H1 (cell line): ENCODE results near the gene NOL9. TPM values are rescaled to one million over a fixed set of nuclear protein-coding genes. Genes with fewer than 3 reads are reported as not detected.

ENCODE experiments used
- CTCF ChIA-PET: fragments of 300-600 bp; sonication (Branson Sonifier 250); formaldehyde crosslinking; loops from one replicate; lab custom pipeline; 2021; ENCODE audit not compliant: partially characterized antibody; lab: Charles Lee
- POLR2A ChIA-PET: fragments of 300-600 bp; sonication (Branson Sonifier 250); formaldehyde crosslinking; loops from one replicate; lab custom pipeline; 2021; ENCODE audit warnings: inconsistent platforms; ENCODE audit not compliant: partially characterized antibody; lab: Charles Lee
- DNase-seq, 2 experiments: peaks; one replicate each; pipeline versions ENCODE4 v3.0.0 to v3.0.0-alpha.2; 2010 to 2022; ENCODE audit warnings: low spot score in 2 of 2, low read depth in 1 of 2, mixed read lengths in 1 of 2
- FAIRE-seq: peaks from 2 replicates; lab custom pipeline; 2011; peaks lifted over from hg19 to GRCh38; lab: Jason Lieb, UNC
- H2AFZ ChIP-seq: 2 replicates; pipeline ENCODE4 v1.8.1; 2012; ENCODE audit warnings: low read length, inconsistent platforms
- H2AK5ac ChIP-seq: 2 replicates; pipeline ENCODE4 v1.6.1; 2013; ENCODE audit warnings: low read depth, low read length
- H2BK120ac ChIP-seq: replicated peaks from 2 replicates; pipeline ENCODE3; 2013; ENCODE audit warnings: low read depth, low read length, inconsistent platforms
- H2BK12ac ChIP-seq: 2 replicates; pipeline ENCODE4 v1.6.1; 2013; ENCODE audit warnings: low read depth, low read length
- H2BK15ac ChIP-seq: 2 replicates; pipeline ENCODE4 v1.6.1; 2013; ENCODE audit warnings: low read length
- H2BK20ac ChIP-seq: 2 replicates; pipeline ENCODE4 v1.6.1; 2013; ENCODE audit warnings: low read length
- H2BK5ac ChIP-seq: 2 replicates; pipeline ENCODE4 v1.6.1; 2013; ENCODE audit warnings: low read depth, low read length
- H3K14ac ChIP-seq: 2 replicates; pipeline ENCODE4 v1.6.1; 2013; ENCODE audit warnings: inconsistent platforms; ENCODE audit not compliant: insufficient read length
- H3K18ac ChIP-seq: 2 replicates; pipeline ENCODE4 v1.6.1; 2013; ENCODE audit warnings: low read length; ENCODE audit errors: extremely low read depth
- H3K23ac ChIP-seq: 2 replicates; pipeline ENCODE4 v1.6.1; 2013; ENCODE audit warnings: inconsistent platforms; ENCODE audit not compliant: insufficient read length
- H3K23me2 ChIP-seq: 2 replicates; pipeline ENCODE4 v1.6.1; 2013; ENCODE audit warnings: low read depth, low read length
- H3K27ac ChIP-seq: 2 replicates; pipeline ENCODE4 v1.6.1; 2011; ENCODE audit warnings: low read depth, low read length, inconsistent platforms
- H3K27me3 ChIP-seq, 4 experiments: replicated peaks in 1 of 4; 1 replicate in 1 of 4; 2 replicates in 3 of 4; pipeline versions ENCODE4 v1.6.1 to v1.8.1; 2011 to 2013; ENCODE audit warnings: low read length in 3 of 4, mild to moderate bottlenecking in 3 of 4, inconsistent platforms in 2 of 4, mixed read lengths in 2 of 4, moderate library complexity in 1 of 4; ENCODE audit not compliant: control insufficient read depth in 3 of 4, insufficient read depth in 3 of 4; ENCODE audit errors: extremely low read depth in 1 of 4
- H3K36me3 ChIP-seq, 4 experiments: 2 replicates each; pipeline versions ENCODE4 v1.6.1 to v1.8.1; 2011 to 2013; ENCODE audit warnings: mild to moderate bottlenecking in 4 of 4, low read length in 3 of 4, moderate library complexity in 2 of 4, control low read depth in 1 of 4, inconsistent platforms in 1 of 4; ENCODE audit not compliant: insufficient read depth in 4 of 4, control insufficient read depth in 2 of 4
- H3K4ac ChIP-seq: replicated peaks from 2 replicates; pipeline ENCODE3; 2013; ENCODE audit warnings: low read length, low read depth, mixed read lengths, inconsistent platforms; ENCODE audit not compliant: insufficient read length
- H3K4me1 ChIP-seq, 4 experiments: replicated peaks in 1 of 4; 1 replicate in 1 of 4; 2 replicates in 3 of 4; pipeline versions ENCODE4 v1.6.1 to v1.8.1; 2011 to 2013; ENCODE audit warnings: low read length in 3 of 4, inconsistent platforms in 2 of 4, mixed read lengths in 1 of 4; ENCODE audit not compliant: insufficient read depth in 4 of 4, control insufficient read depth in 3 of 4
- H3K4me2 ChIP-seq, 2 experiments: 2 replicates each; pipeline versions ENCODE4 v1.6.1 to v1.8.1; 2011 to 2013; ENCODE audit warnings: low read depth in 2 of 2, low read length in 2 of 2, control low read depth in 1 of 2, inconsistent platforms in 1 of 2, mild to moderate bottlenecking in 1 of 2; ENCODE audit not compliant: insufficient read depth in 1 of 2
- H3K4me3 ChIP-seq, 4 experiments: fragments of 200-600, 300-600 bp in 1 of 4; sonication (generic), shearing (Covaris generic), sonication (Bioruptor Twin) in 1 of 4; 2 replicates each; pipeline versions ENCODE4 v1.5.1 to v1.8.1; 2011 to 2016; ENCODE audit warnings: low read length in 4 of 4, low read depth in 3 of 4, control low read depth in 2 of 4, inconsistent platforms in 2 of 4, mild to moderate bottlenecking in 2 of 4, mixed read lengths in 1 of 4, moderate library complexity in 1 of 4; ENCODE audit not compliant: insufficient read depth in 2 of 4; ENCODE audit errors: extremely low read depth in 1 of 4
- H3K56ac ChIP-seq: replicated peaks from 2 replicates; pipeline ENCODE3; 2013; ENCODE audit warnings: low read depth, mild to moderate bottlenecking, mixed read lengths, low read length, inconsistent platforms; ENCODE audit not compliant: insufficient read length
- H3K79me1 ChIP-seq: 2 replicates; pipeline ENCODE4 v1.6.1; 2013; ENCODE audit warnings: low read depth, low read length, control low read depth
- H3K79me2 ChIP-seq, 2 experiments: 2 replicates each; pipeline versions ENCODE4 v1.6.1 to v1.8.1; 2012 to 2013; ENCODE audit warnings: low read length in 2 of 2, mild to moderate bottlenecking in 2 of 2, inconsistent platforms in 1 of 2; ENCODE audit not compliant: insufficient read depth in 2 of 2, control insufficient read depth in 1 of 2
- H3K9ac ChIP-seq, 4 experiments: replicated peaks in 1 of 4; 1 replicate in 1 of 4; 2 replicates in 3 of 4; pipeline versions ENCODE4 v1.6.1 to v1.8.1; 2011 to 2013; ENCODE audit warnings: low read depth in 3 of 4, low read length in 3 of 4, control low read depth in 2 of 4, mild to moderate bottlenecking in 2 of 4, moderate library complexity in 2 of 4, inconsistent platforms in 1 of 4; ENCODE audit errors: extremely low read depth in 1 of 4
- H3K9me3 ChIP-seq, 2 experiments: 2 replicates each; pipeline versions ENCODE4 v1.6.1 to v1.8.1; 2012 to 2013; ENCODE audit warnings: mild to moderate bottlenecking in 2 of 2, moderate library complexity in 2 of 2, control low read depth in 1 of 2, inconsistent platforms in 1 of 2, low read depth in 1 of 2, low read length in 1 of 2, mixed read lengths in 1 of 2; ENCODE audit not compliant: insufficient read depth in 2 of 2
- H4K20me1 ChIP-seq, 2 experiments: replicated peaks in 1 of 2; 2 replicates each; pipeline versions ENCODE3 to v1.8.1; 2011 to 2013; ENCODE audit warnings: inconsistent platforms in 2 of 2, low read length in 2 of 2, mild to moderate bottlenecking in 1 of 2; ENCODE audit not compliant: insufficient read depth in 2 of 2, control insufficient read depth in 1 of 2
- H4K5ac ChIP-seq: 2 replicates; pipeline ENCODE4 v1.6.1; 2013; ENCODE audit warnings: low read length, low read depth, mixed read lengths, inconsistent platforms; ENCODE audit not compliant: insufficient read length
- H4K8ac ChIP-seq: 2 replicates; pipeline ENCODE4 v1.8.0; 2013; ENCODE audit warnings: mild to moderate bottlenecking, moderate library complexity, low read length, inconsistent platforms; ENCODE audit not compliant: insufficient read depth; ENCODE audit errors: extremely low read depth
- H4K91ac ChIP-seq: replicated peaks from 2 replicates; pipeline ENCODE3; 2013; ENCODE audit warnings: low read length, mixed read lengths, inconsistent platforms; ENCODE audit not compliant: insufficient read length
- ASH2L ChIP-seq: fragments of 200-600, 300-600 bp; sonication (generic); IDR thresholded peaks from one replicate; pipeline ENCODE4 v1.7.1; 2017; ENCODE audit warnings: low read length
- CHD2 ChIP-seq: IDR thresholded peaks from 2 replicates; pipeline ENCODE4 v1.6.1; 2012; ENCODE audit warnings: low read length, improper control_type of control experiment
- EZH2 ChIP-seq: fragments of 200-600 bp; sonication (generic); IDR thresholded peaks from 2 replicates; pipeline ENCODE4 v1.7.1; 2012; ENCODE audit warnings: low read depth, mild to moderate bottlenecking, moderate library complexity, low read length, inconsistent platforms; ENCODE audit not compliant: severe bottlenecking
- FOSL1 ChIP-seq: IDR thresholded peaks from 2 replicates; pipeline ENCODE4 v1.6.1; 2011; ENCODE audit warnings: mild to moderate bottlenecking, low read depth, low read length, moderate library complexity; ENCODE audit not compliant: insufficient read depth
- JUN ChIP-seq: IDR thresholded peaks from 2 replicates; pipeline ENCODE4 v1.6.1; 2011; ENCODE audit warnings: low read depth, mild to moderate bottlenecking, improper control_type of control experiment, low read length
- POU5F1 ChIP-seq: IDR thresholded peaks from 2 replicates; pipeline ENCODE4 v1.6.1; 2011; ENCODE audit warnings: low read depth, mild to moderate bottlenecking, low read length, moderate library complexity
- SAP30 ChIP-seq: fragments of 300-600 bp; sonication (generic); IDR thresholded peaks from 2 replicates; pipeline ENCODE4 v1.7.1; 2012; ENCODE audit warnings: low read length, moderate library complexity, mild to moderate bottlenecking, inconsistent platforms; ENCODE audit not compliant: insufficient read depth, insufficient replicate concordance
- SIRT6 ChIP-seq: IDR thresholded peaks from one replicate; pipeline ENCODE4 v1.7.1; 2012; ENCODE audit warnings: low read length, inconsistent platforms
- SP2 ChIP-seq: IDR thresholded peaks from 2 replicates; pipeline ENCODE4 v1.6.1; 2012; ENCODE audit warnings: mild to moderate bottlenecking, low read length, inconsistent platforms
- SP4 ChIP-seq: IDR thresholded peaks from 2 replicates; pipeline ENCODE4 v1.6.1; 2012; ENCODE audit warnings: low read length, inconsistent platforms
- ZNF274 ChIP-seq: IDR thresholded peaks from 2 replicates; pipeline ENCODE4 v1.7.0; 2012; ENCODE audit warnings: low read length, borderline replicate concordance; ENCODE audit errors: extremely low read depth
- WGBS, 2 experiments: shearing (Covaris generic) in 1 of 2; methylation state at CpG; one replicate each; pipeline versions ENCODE4 v1.1.6 to v1.1.7; 2013 to 2015; ENCODE audit warnings: low lambda C conversion rate in 2 of 2, mixed read lengths in 2 of 2, inconsistent platforms in 1 of 2, low coverage in 1 of 2, missing lambda C conversion rate in 1 of 2; ENCODE audit not compliant: insufficient replicate concordance in 2 of 2, insufficient coverage in 1 of 2, insufficient read length in 1 of 2; ENCODE audit errors: extremely low coverage in 1 of 2, missing lambda C conversion rate in 1 of 2; 5-methylcytosine and 5-hydroxymethylcytosine counted together
- polyA plus RNA-seq, 7 experiments: library from polyadenylated mRNA; depleted of rRNA in 3 of 7; stranded (reverse) in 5 of 7; unstranded in 2 of 7; fragments of >200 nt in 5 of 7; fragments of 200-250 nt in 2 of 7; gene quantifications; 1 replicate in 5 of 7; 2 replicates in 1 of 7; 4 replicates in 1 of 7; pipeline versions ENCODE4 v1.2.1 to v1.2.3, GENCODE V29; 2011 to 2013; ENCODE audit warnings: missing spikeins in 2 of 7, mixed read lengths in 2 of 7
- total RNA-seq: library from RNA; stranded (reverse); fragmentation: NEBNext Ultra II Directional; extraction: Animal tissue kit (Norgen Biotek cat#: 25700); gene quantifications from 2 replicates; pipeline ENCODE4 v1.2.1, GENCODE V29; 2021
- TF ChIP-seq, protein P1 (sequence below): IDR thresholded peaks from 2 replicates; pipeline ENCODE4 v1.6.1; 2011; ENCODE audit warnings: low read length, improper control_type of control experiment

Gene NOL9
- total and polyA plus RNA-seq, 2 of the 8 experiments (the other 6 are each of a cell fraction or from before 2014, with no cell fraction given), result 17.1 to 38.1 TPM

DNA sequence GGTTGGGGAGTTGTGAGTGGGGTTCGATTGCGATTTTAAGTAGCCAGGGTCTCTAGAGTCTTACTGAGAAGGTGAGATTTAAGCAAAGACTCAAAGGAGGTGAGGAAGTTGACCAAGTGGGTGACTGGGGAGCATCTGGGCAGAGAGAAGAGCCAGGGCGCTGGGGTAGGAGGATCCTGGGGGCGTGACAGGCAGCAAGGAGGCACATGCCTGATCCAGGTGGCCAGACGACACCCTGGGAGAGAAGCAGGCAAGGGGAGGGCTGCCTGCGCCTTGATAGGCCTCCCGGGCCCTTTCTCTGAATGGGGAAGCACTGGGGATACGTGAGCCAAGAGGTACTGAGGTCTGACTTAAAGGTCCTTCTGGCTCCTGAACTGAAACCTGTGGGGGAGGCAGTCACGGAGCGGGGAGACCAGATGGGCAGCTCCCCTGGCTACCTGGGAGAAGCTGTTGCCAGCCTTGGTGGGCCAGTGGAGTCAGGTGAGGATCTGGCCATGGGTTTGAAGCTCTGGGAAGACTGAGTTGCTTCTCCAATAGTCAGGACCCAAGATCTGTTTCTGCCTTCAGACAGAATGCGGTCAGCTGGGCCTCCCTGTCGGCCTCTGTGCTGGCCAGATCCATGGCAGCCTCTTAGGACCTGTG, 30.9 kb upstream of the NOL9 start:
- Histone ChIP-seq H3K27me3 (no peaks in the 10 kb centered on the region), H2AFZ (no peak overlapping the region), H3K4me1 (peaks cover 0 to 7% (median 6%) of the 10 kb centered on the region in 4 experiments; a peak in 6 of 7 replicates), H2BK120ac (no peak overlapping the region), H2BK12ac (no peak overlapping the region), H3K23ac (no peak overlapping the region), H4K20me1 (peaks cover 2 to 27% of the 10 kb centered on the region in 2 experiments), H3K18ac (no peak overlapping the region), H4K5ac (no peak overlapping the region), H2BK5ac (no peak overlapping the region), H3K36me3 (peaks cover 0 to 25% (median 4%) of the 10 kb centered on the region in 4 experiments; a peak in 6 of 8 replicates), H4K8ac (no peak overlapping the region), H3K79me2 (peaks cover 0 to 13% of the 10 kb centered on the region in 2 experiments; a peak in 1 of 4 replicates), H3K9ac (no peak overlapping the region), H2BK15ac (no peak overlapping the region), H3K56ac (no peak overlapping the region), H3K4ac (no peak overlapping the region), H3K23me2 (no peaks in the 10 kb centered on the region; the same call in 1 of the 2 replicates), H3K4me3 (no peak overlapping the region), H3K4me2 (no peak overlapping the region), H3K27ac (no peak overlapping the region), H4K91ac (no peak overlapping the region), H2BK20ac (no peak overlapping the region), H2AK5ac (no peak overlapping the region), H3K9me3 (no peaks in the 10 kb centered on the region), H3K14ac (no peak overlapping the region), H3K79me1 (peaks cover 8% of the 10 kb centered on the region)
- FAIRE-seq (no peak), DNase-seq (no peak)
- 91% methylated on average over 12 of the region's 12 CpGs; no CpG with 5 or more reads in 1 of the 2 experiments for WGBS, 2 experiments
- CTCF ChIA-PET, result interaction anchor here (1.3 to 1.8 kb wide), 4 partner anchors 10 to 31 kb away, joined by 3 to 6 read pairs (median 4); partner anchors contain the start of genes NOL9 and TAS1R1
- POLR2A ChIA-PET, result interaction anchor here (1.3 to 17.4 kb wide), 5 partner anchors 7 to 49 kb away, joined by 4 to 196 read pairs (median 4); partner anchors contain the start of genes KLHL21, NOL9, TAS1R1 and THAP3
- TF ChIP-seq SIRT6, result no peak
- TF ChIP-seq JUN, result no peak
- TF ChIP-seq SAP30, result no peak
- TF ChIP-seq FOSL1, result no peak
- no peak for TF ChIP-seq SP4
- no peak for TF ChIP-seq ZNF274
- TF ChIP-seq POU5F1, result no peak
- no peak for TF ChIP-seq CHD2
- TF ChIP-seq SP2, result no peak
- TF ChIP-seq, protein P1, sequence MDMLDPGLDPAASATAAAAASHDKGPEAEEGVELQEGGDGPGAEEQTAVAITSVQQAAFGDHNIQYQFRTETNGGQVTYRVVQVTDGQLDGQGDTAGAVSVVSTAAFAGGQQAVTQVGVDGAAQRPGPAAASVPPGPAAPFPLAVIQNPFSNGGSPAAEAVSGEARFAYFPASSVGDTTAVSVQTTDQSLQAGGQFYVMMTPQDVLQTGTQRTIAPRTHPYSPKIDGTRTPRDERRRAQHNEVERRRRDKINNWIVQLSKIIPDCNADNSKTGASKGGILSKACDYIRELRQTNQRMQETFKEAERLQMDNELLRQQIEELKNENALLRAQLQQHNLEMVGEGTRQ, result no peak
- no peak for TF ChIP-seq EZH2
- TF ChIP-seq ASH2L, result no peak
